ENCODE measurements around the gene RASEF.

GRCh38 chr9:82934949-82935348, 128.0 kb downstream of the RASEF start:
- TF ChIP-seq, protein P1, sequence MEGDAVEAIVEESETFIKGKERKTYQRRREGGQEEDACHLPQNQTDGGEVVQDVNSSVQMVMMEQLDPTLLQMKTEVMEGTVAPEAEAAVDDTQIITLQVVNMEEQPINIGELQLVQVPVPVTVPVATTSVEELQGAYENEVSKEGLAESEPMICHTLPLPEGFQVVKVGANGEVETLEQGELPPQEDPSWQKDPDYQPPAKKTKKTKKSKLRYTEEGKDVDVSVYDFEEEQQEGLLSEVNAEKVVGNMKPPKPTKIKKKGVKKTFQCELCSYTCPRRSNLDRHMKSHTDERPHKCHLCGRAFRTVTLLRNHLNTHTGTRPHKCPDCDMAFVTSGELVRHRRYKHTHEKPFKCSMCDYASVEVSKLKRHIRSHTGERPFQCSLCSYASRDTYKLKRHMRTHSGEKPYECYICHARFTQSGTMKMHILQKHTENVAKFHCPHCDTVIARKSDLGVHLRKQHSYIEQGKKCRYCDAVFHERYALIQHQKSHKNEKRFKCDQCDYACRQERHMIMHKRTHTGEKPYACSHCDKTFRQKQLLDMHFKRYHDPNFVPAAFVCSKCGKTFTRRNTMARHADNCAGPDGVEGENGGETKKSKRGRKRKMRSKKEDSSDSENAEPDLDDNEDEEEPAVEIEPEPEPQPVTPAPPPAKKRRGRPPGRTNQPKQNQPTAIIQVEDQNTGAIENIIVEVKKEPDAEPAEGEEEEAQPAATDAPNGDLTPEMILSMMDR (IDR thresholded peaks at IDR 0.05), result no peak
- TF ChIP-seq POLR2A (IDR thresholded peaks at IDR 0.05), result no peak

Data from stomach (tissue), 4 donors.